ENCODE results near the gene SLC4A3.
A peak's percentile ranks its signal among the peaks of the same experiment; 100 is the strongest.

SLC4A3 gene, protein sequence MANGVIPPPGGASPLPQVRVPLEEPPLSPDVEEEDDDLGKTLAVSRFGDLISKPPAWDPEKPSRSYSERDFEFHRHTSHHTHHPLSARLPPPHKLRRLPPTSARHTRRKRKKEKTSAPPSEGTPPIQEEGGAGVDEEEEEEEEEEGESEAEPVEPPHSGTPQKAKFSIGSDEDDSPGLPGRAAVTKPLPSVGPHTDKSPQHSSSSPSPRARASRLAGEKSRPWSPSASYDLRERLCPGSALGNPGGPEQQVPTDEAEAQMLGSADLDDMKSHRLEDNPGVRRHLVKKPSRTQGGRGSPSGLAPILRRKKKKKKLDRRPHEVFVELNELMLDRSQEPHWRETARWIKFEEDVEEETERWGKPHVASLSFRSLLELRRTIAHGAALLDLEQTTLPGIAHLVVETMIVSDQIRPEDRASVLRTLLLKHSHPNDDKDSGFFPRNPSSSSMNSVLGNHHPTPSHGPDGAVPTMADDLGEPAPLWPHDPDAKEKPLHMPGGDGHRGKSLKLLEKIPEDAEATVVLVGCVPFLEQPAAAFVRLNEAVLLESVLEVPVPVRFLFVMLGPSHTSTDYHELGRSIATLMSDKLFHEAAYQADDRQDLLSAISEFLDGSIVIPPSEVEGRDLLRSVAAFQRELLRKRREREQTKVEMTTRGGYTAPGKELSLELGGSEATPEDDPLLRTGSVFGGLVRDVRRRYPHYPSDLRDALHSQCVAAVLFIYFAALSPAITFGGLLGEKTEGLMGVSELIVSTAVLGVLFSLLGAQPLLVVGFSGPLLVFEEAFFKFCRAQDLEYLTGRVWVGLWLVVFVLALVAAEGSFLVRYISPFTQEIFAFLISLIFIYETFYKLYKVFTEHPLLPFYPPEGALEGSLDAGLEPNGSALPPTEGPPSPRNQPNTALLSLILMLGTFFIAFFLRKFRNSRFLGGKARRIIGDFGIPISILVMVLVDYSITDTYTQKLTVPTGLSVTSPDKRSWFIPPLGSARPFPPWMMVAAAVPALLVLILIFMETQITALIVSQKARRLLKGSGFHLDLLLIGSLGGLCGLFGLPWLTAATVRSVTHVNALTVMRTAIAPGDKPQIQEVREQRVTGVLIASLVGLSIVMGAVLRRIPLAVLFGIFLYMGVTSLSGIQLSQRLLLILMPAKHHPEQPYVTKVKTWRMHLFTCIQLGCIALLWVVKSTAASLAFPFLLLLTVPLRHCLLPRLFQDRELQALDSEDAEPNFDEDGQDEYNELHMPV

DNA sequence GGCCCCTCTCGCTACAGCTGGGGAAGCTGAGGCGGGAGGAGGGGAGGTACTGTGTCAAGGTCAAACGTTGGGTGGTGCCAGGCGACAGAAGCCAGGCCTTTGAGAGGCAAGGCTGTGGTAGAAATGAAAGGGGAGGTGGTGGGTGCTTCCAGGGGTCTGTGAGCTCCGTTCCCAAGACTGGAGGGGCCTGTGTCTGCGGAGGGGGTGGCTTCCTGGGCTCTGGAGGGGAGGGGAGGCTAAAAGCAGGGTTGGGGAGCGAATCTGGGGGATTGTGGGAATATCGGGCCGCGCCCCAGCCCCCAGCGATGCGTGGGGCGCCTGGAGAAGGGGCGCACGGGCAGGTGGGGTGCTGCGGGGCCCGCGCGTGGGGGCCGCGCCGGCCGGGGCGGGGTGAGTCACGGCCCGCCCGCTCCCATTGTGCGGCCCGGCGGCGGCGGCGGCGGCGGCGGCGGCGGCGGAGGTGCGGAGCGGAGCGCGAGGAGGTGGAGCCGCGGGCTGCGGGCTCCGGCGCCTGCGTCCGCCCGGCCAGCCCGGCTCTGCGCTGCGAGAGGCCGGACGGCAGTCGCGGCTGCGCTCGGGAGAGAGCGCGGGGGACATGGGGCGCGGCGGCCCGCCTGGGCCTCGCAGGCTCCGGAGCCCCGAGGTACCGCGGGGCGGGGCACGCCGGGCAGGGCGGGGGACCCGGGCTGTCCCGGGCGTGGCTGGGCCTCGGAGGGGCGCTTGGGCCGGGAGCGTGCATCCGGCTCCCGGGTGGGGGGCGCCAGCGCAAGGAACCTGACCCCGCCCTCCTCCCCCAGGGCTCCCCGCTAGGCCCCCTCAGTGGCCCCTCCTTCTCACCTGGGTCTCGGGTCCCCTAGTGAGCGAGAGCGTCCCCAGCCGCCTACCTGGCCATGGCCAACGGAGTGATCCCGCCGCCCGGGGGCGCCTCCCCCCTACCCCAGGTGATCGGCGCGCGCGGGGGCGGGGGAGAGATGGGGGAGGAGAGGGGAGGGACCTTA, at the start of gene SLC4A3:
TSS of gene SLC4A3 (plus strand) at position 528 of the 998 bp plus-strand sequence. CDS start at position 891, 363 bp downstream.
- DNase-seq (ENCODE audit: low read depth): no peak

DNA sequence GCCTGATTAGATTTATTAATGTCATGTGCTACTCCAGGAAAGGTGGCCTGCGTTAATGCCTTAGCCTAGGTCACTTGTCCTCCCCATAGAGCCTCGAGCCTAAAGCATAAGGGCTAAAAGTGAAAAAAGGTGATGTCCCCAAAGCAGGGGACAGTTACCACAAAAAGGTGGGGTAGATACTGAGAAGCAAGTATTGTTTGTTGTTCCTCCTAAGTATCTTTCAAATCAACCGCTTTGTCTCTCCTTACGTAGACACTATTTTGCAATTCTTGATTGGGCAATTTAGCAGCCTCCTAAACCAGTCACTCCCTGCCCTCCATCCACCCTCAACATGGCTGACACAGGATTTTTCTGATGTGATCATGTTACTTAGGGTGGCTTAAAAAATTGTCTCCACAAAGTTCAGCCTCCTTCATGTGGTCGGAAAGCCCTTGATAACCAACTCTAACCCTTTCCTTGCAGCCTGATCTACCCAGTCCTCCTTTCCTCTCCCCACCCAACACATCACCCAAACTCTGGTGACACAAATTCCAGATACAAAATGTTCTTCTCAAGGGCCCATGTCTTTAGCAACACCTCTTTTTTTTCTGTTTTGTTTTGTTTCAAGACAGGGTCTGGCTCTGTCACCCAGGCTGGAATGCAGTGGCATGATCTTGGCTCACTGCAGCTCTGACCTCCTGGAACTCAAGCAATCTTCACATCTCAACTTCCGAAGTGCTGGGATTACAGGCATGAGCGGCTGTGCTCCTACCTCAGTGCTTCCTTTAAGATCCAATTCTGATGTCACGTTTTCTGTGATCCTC, 48.4 kb upstream of the SLC4A3 start:
- DNase-seq (ENCODE audit: low read depth): no peak

DNA sequence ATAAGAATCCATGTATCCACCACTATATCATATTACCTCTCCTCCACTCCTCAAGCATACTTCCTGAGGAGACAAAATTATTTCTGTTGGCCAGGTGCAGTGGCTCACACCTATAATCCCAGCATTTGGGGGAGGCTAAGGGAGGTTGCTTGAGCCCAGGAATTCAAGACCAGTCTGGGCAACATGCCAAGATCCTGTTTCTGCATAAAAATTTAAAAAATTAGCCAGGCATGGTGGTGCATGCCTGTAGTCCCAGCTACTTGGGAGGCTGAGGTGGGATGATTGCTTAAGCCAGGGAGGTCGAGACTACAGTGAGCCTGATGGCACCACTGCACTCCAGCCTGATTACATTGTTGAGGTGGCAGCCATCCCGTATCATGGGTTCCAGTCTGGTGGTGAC, 46.1 kb upstream of the SLC4A3 start:
- DNase-seq (ENCODE audit: low read depth): no peak

DNA sequence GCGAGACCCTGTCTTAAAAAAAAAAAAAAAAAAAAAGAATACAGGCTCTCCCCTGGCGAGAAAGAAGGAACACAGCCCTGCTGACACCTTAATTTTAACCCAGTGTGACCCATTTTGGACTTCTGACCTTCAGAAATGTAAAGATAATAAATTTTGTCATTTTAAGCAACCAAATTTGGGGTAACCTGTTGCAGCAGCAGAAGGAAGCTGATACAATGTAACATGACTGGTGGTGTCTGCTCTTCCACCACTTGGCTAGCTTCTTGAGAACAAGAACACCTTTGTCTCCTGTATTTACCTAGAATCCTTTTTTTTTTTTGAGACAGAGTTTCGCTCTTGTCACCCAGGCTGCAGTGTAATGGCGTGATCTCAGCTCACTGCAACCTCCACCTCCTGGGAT, 36.3 kb upstream of the SLC4A3 start:
- no peak for DNase-seq (ENCODE audit: low read depth)

DNA sequence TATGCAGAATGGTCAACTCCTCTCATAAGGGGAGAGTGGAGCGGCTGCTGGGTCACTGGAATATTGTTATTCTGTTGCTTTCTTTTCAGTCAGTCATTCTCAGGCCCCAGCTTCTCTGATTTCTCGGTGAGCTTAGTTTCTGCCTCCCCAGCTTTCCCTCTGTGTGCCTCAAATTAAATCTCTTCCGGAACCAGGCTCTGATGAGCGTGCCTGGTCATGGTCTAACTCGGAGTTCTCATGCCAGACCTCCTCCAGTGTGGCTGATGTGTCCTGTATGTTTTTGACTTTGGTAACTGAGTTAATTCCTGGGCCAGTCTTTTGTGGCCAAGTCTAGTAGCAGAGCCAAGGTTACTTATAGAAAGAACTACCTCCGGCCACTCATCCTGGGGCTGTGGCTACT, 34.7 kb upstream of the SLC4A3 start:
- no peak for DNase-seq (ENCODE audit: low read depth)

DNA sequence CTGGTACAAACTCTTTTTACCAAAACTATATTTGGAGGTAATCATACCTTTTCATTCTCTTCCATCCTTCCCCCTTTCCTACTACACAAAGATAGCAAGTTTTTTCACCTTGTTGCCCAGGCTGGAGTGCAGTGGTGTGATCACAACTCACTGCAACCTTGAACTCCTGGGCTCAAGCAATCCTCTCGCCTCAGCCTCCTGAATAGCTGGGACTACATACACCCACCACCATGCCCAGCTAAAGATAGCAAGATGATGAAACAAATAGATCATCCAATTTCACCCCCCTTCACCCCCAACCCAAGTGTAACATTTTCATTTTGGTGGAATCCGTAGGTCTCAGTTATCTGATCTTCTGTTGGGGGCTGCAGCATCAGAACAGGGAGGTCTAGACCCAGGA, 34.3 kb upstream of the SLC4A3 start:
- DNase-seq (ENCODE audit: low read depth): no peak

DNA sequence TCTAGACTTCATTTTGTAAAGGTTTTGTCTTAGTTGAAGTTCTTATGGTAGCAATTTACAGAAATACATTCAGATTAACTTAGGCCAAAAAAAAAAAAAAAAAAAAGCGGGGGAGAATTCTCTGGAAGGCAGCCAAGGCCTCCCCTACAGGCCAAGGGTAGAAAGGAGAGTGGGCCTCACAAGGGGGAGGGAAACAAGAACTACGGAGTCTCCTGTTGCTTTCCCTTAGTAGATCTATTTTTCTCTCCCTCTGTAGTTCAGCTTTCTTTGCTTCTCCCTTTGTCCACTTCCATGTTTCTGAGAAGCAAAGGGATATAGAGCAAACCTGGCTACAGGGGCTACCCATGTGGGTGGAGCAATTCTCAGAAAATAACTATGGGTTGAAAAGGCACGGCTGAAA, 32.2 kb upstream of the SLC4A3 start:
- no peak for DNase-seq (ENCODE audit: low read depth)

DNA sequence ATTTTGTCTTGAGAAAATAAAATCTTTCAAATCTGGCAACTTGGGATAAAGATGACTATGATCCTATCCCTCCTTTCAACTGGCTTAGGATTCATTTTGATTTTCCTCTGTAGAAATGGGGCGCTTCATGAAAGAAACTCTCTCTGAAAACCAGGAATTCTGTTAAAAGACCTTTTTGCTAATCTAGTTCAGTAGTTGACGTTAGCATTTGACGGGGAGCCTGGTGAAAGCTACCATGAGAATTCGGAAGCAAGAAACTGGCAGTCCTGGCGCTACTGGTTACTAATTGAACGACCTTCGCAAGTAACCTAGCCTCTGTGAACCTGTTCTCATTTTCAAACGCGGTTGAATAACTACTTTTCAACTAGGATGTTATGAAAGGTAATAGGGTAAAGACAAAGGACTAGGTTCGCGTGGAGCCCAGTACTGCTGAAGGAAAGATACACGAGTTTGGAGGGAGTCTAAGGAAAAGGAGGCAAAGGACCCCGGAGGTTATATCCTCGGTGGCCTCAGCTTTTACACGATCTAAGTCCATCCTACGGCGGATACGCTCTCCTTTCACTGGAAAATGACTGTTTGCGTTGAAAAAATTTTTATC, 30.4 kb upstream of the SLC4A3 start:
- no peak for DNase-seq (ENCODE audit: low read depth)

DNA sequence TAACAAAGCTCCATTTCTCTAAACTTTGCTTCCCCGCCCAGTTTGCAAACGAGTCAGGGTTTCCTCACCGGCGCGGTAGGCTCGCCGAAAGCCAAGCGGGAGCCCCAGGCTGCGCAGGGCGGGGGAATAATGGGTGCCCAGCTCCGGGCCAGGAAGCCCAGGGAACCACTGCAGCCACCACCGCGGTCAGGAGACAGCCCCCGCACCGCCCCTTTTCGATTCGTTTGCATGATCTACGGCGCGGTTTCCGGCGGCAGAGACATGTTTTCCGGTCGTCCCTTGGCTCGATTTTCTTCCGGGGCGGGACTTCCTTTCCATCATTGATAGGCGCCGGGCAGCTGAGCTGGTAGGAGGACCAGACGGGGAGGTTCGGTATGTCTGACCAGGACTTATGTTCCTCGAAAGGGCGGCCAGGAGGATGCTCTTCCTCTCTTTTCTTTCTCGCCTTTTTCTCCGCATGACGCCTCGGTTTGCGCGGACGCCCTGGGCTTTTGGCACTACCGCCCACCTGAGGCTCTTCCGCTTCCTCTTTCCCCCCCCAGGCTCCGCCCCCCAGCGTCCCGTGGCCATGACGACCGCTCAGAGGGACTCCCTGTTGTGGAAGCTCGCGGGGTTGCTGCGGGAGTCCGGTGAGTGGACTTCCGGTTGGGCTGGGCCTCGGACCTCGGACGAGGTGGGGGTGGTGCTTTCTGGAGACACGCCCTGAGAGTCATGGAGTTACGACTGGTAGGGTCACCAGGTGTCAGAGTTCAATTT, 29.7 kb upstream of the SLC4A3 start, which contains the start of gene STK11IP:
TSS of gene STK11IP (plus strand) at position 306 of the 756 bp plus-strand sequence. CDS start at position 569, 263 bp downstream.
- peak; percentile 92 for DNase-seq (ENCODE audit: low read depth)

DNA sequence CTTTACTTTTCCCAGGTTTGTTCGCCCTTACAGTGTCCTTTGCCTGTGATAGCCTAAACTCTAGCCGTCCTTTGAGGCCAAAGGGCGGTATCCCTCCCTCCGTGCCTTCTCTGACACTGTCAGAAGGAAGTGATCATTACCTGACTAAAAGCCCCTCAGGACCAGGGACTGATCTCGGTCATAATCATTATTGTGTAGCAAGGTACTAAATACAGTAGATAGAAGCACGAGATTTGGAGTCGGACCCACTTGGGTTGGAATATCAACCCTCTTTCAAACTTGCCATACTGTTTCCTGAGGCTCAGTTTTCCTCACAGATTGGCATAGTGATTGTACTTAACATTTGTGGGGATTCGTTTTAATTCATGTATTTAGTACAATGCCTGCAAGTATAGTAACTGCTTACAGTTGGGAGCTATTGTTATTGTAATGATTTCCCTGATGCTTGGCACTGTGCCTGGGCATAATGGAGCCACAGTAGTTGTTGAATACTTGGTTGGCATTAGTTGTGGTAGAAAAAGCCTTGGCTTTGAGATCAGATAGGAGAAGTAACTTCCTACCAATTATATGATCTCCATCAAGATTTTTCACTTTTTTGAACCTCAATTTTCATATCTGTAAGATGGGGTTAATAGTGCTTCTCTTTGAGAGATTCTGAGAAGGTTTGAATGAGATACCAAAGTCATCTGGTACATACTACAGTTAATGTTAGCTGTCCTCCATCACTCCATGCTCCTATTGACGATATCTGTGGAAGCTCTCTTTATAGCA, 28.9 kb upstream of the SLC4A3 start:
- no peak for DNase-seq (ENCODE audit: low read depth)

DNA sequence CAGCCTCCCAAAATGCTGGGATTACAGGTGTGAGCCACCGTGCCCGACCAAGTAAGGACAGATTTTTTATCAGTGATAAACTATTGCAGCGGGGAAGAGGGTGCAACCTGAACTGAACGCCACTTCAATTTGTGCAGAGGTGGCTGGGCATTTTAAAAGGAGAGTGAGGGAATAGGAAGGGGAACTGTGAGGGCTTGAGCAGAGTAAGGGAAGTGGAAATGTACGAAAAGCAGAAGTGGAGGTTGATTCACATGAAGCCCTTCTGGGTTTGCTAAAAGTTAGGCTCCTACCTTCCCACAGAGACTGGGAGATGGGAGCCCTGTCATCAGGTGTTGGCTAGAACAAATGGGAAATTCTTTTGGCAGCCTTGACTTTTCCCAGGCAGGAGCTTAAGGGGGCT, 23.7 kb upstream of the SLC4A3 start:
- DNase-seq (ENCODE audit: low read depth): no peak

DNA sequence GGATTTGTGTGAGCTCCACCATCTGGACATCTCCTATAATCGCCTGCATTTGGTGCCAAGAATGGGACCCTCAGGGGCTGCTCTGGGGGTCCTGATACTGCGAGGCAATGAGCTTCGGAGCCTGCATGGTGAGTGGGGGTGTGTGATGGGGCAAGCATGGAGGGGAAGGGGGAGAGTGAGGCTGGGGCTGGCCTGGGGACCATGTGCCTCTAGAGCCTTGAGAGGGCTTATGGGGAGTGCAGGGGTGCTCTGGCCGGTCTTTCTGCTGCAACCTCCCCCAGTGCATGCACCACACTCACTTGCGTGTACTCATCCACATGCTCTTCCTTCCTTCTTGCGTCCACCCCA, 21.8 kb upstream of the SLC4A3 start:
- DNase-seq (ENCODE audit: low read depth): no peak

DNA sequence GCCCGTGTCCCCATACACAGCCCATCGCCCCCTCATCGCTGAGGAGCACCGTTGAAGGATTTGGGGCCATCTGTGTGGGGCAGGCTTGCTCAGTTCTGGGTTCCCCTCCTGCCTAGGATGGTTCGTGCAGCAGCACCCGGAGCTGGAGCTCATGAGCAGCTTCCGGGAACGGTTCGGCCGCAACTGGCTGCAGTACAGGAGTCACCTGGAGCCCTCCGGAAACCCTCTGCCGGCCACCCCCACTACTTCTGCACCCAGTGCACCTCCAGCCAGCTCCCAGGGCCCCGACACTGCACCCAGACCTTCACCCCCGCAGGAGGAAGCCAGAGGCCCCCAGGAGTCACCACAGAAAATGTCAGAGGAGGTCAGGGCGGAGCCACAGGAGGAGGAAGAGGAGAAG, 19.5 kb upstream of the SLC4A3 start:
- DNase-seq (ENCODE audit: low read depth): no peak

DNA sequence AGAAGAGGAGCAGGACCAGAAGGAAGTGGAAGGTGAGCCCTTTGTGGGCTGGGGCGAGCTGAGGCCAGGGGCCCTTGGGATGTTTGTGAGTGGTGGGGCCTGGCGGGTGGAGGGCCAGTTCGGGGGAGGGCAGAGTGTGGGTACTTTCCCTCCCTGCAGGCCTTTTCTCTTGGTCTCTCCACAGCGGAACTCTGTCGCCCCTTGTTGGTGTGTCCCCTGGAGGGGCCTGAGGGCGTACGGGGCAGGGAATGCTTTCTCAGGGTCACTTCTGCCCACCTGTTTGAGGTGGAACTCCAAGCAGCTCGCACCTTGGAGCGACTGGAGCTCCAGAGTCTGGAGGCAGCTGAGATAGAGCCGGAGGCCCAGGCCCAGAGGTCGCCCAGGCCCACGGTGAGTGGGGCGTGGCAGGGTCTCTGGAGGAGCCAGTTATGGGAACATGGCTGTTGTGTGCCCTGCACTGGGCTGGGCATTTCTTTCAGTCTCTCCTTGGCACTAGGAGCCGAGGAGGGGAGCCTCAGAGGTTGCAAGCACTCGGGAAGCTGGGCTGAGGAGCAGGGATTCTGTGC, 18.9 kb upstream of the SLC4A3 start:
- DNase-seq (ENCODE audit: low read depth): no peak

DNA sequence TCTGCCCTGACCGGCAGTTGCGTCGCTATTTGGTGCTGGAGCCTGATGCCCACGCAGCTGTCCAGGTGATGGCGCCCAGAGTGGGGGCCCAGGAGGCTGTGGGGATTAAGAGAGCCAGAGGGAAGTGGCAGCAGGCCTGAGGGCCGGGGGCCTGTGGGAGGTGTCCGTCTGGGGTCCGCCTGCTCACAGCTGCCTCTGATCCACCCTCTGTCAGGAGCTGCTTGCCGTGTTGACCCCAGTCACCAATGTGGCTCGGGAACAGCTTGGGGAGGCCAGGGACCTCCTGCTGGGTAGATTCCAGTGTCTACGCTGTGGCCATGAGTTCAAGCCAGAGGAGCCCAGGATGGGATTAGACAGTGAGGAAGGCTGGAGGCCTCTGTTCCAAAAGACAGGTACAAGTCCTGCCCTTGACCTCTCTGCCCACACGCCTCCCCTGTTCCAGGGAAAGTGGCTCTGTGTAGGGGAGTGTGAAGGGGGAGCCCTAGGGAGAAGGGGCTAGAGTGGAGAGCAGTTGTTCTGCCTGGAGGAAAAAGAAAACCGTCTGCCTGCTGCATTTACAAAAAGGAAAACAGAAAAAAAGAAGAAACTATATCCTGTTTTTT, 18.2 kb upstream of the SLC4A3 start:
- DNase-seq (ENCODE audit: low read depth): no peak

DNA sequence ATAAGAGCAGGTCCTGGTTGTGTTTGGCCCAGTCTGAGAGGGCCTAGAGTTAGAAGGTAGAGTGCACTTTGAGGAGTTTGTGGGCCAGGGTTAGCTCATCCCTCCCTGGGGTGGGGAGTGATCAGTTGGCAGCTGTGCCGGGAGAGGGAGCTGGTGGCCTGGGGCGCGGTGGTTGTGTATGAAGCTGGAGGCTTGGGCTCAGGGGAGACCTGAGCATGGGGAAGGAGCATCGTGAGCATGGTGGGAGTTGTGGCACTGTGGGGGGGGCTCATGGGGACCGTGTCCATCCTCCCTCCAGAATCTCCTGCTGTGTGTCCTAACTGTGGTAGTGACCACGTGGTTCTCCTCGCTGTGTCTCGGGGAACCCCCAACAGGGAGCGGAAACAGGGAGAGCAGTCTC, 16.1 kb upstream of the SLC4A3 start:
- DNase-seq (ENCODE audit: low read depth): no peak

DNA sequence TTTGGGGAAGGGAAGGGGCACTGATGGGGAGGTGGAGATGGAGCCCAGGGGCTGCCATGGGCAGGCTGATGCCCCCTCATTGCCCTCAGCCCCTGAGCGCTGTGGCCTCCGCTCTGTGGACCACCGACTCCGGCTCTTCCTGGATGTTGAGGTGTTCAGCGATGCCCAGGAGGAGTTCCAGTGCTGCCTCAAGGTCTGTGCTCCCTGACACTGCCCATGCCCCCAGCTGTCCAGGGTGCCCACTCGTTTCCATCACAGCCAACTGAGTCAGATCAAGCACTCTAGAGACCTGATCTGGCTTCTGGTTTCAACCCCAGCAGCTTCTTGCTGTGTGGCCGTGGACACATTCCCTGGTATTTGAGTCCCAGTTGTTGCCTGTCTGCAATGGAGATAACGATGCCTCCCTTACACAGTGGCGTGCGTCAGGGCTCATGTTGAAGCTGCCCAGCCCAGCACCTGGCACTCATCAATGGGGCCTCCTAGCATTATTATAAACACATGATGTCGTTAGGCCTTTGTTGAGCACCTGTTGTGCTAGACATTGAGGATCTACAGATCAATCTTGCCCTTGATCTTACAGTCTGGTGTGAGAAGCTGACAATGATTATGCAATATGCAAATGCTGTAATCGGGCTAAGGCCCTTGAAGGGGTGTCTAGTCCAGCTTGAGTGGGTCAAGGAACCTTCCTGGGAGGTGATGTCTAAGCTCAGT, 15.4 kb upstream of the SLC4A3 start:
- DNase-seq (ENCODE audit: low read depth): no peak
